ENCODE data around the gene GSTK1. TPM values are rescaled to one million over a fixed set of nuclear protein-coding genes. Genes with fewer than 3 reads are reported as not detected.

The GSTK1 gene
- total and polyA plus RNA-seq, 2 of the 8 experiments (the other 6 are each of a cell fraction or from before 2014, with no cell fraction given) = 25.5 to 32.5 TPM

DNA sequence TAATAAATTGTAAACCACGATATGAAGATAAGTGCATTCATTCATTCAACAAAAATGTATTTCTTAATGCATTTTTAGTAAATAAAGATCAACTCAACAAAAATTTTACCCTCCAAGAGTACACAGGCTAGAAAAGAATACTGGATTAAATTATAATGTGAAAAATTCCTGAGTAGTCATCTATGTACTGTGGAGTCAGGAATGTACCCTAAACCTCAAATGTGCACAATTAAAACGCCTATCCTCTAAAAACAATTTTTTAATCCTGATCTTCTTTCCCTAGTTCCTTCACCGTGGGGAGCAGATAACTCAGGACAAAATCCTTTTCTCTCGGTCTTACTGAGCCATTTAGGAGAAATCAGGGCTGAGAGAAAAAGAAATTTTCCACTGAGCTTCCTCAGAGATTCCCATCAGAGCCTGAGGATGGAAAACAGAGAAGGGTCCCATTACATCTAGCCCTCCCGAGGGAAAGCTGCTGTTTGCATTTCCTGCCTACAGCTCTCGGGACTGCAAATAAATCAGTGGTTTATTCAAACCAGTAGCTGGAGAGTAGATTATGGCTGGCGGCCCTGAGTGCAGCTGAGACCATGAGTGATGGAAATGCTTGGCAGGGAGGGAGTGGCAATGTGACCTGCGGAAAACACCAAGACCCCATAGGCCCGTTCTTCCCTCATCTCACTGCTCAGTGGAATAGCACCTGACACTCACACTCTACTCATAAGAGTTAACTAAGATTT is 34.0 kb upstream of the GSTK1 start (continued):
- TF ChIP-seq, protein P1, sequence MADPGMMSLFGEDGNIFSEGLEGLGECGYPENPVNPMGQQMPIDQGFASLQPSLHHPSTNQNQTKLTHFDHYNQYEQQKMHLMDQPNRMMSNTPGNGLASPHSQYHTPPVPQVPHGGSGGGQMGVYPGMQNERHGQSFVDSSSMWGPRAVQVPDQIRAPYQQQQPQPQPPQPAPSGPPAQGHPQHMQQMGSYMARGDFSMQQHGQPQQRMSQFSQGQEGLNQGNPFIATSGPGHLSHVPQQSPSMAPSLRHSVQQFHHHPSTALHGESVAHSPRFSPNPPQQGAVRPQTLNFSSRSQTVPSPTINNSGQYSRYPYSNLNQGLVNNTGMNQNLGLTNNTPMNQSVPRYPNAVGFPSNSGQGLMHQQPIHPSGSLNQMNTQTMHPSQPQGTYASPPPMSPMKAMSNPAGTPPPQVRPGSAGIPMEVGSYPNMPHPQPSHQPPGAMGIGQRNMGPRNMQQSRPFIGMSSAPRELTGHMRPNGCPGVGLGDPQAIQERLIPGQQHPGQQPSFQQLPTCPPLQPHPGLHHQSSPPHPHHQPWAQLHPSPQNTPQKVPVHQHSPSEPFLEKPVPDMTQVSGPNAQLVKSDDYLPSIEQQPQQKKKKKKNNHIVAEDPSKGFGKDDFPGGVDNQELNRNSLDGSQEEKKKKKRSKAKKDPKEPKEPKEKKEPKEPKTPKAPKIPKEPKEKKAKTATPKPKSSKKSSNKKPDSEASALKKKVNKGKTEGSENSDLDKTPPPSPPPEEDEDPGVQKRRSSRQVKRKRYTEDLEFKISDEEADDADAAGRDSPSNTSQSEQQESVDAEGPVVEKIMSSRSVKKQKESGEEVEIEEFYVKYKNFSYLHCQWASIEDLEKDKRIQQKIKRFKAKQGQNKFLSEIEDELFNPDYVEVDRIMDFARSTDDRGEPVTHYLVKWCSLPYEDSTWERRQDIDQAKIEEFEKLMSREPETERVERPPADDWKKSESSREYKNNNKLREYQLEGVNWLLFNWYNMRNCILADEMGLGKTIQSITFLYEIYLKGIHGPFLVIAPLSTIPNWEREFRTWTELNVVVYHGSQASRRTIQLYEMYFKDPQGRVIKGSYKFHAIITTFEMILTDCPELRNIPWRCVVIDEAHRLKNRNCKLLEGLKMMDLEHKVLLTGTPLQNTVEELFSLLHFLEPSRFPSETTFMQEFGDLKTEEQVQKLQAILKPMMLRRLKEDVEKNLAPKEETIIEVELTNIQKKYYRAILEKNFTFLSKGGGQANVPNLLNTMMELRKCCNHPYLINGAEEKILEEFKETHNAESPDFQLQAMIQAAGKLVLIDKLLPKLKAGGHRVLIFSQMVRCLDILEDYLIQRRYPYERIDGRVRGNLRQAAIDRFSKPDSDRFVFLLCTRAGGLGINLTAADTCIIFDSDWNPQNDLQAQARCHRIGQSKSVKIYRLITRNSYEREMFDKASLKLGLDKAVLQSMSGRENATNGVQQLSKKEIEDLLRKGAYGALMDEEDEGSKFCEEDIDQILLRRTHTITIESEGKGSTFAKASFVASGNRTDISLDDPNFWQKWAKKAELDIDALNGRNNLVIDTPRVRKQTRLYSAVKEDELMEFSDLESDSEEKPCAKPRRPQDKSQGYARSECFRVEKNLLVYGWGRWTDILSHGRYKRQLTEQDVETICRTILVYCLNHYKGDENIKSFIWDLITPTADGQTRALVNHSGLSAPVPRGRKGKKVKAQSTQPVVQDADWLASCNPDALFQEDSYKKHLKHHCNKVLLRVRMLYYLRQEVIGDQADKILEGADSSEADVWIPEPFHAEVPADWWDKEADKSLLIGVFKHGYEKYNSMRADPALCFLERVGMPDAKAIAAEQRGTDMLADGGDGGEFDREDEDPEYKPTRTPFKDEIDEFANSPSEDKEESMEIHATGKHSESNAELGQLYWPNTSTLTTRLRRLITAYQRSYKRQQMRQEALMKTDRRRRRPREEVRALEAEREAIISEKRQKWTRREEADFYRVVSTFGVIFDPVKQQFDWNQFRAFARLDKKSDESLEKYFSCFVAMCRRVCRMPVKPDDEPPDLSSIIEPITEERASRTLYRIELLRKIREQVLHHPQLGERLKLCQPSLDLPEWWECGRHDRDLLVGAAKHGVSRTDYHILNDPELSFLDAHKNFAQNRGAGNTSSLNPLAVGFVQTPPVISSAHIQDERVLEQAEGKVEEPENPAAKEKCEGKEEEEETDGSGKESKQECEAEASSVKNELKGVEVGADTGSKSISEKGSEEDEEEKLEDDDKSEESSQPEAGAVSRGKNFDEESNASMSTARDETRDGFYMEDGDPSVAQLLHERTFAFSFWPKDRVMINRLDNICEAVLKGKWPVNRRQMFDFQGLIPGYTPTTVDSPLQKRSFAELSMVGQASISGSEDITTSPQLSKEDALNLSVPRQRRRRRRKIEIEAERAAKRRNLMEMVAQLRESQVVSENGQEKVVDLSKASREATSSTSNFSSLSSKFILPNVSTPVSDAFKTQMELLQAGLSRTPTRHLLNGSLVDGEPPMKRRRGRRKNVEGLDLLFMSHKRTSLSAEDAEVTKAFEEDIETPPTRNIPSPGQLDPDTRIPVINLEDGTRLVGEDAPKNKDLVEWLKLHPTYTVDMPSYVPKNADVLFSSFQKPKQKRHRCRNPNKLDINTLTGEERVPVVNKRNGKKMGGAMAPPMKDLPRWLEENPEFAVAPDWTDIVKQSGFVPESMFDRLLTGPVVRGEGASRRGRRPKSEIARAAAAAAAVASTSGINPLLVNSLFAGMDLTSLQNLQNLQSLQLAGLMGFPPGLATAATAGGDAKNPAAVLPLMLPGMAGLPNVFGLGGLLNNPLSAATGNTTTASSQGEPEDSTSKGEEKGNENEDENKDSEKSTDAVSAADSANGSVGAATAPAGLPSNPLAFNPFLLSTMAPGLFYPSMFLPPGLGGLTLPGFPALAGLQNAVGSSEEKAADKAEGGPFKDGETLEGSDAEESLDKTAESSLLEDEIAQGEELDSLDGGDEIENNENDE (IDR thresholded peaks at IDR 0.05; ENCODE audit: insufficient replicate concordance, low read length) = no peak
- TF ChIP-seq BACH1 (IDR thresholded peaks at IDR 0.05; ENCODE audit: low read length) = no peak
- no peak for TF ChIP-seq TAF7 (optimal IDR thresholded peaks at IDR 0.05; ENCODE audit: borderline replicate concordance, low read depth, low read length)
- TF ChIP-seq JUN (IDR thresholded peaks at IDR 0.05; ENCODE audit: low read depth, low read length) = no peak
- TF ChIP-seq, protein P2, sequence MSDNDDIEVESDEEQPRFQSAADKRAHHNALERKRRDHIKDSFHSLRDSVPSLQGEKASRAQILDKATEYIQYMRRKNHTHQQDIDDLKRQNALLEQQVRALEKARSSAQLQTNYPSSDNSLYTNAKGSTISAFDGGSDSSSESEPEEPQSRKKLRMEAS (IDR thresholded peaks at IDR 0.05) = no peak
- TF ChIP-seq SP1 (IDR thresholded peaks at IDR 0.05; ENCODE audit: low read depth, low read length) = no peak
- TF ChIP-seq CHD2 (IDR thresholded peaks at IDR 0.05; ENCODE audit: low read length) = no peak
